Aorta (tissue), 5 donors: ENCODE data around the gene SPACA9. TPM values are rescaled to one million over a fixed set of nuclear protein-coding genes. Genes with fewer than 3 reads are reported as not detected.

Experiments used
- ATAC-seq: fragments of 200-7000 bp; cut with Tn5 transposase; one replicate; pipeline ENCODE4 v1.9.1; 2022; ENCODE audit warnings: moderate library complexity; ENCODE audit not compliant: low FRiP score
- DNase-seq, 2 donors: peaks; one replicate each; pipeline ENCODE4 v3.0.0-alpha.2; 2020
- H3K27ac ChIP-seq, 2 donors: one replicate each; pipeline ENCODE4 v1.5.1; 2013; ENCODE audit warnings: low read length in 2 of 2, mild to moderate bottlenecking in 2 of 2, moderate library complexity in 2 of 2, control low read depth in 1 of 2, inconsistent platforms in 1 of 2, low read depth in 1 of 2
- H3K27me3 ChIP-seq, 2 donors: one replicate each; pipeline ENCODE4 v1.6.1; 2013; ENCODE audit warnings: control low read depth in 1 of 2, low read length in 1 of 2, mild to moderate bottlenecking in 1 of 2, moderate library complexity in 1 of 2; ENCODE audit not compliant: insufficient read depth in 2 of 2, control insufficient read depth in 1 of 2
- H3K36me3 ChIP-seq, 2 donors: one replicate each; pipeline ENCODE4 v1.6.1; 2013; ENCODE audit warnings: control low read depth in 1 of 2, low read length in 1 of 2, mild to moderate bottlenecking in 1 of 2; ENCODE audit not compliant: insufficient read depth in 2 of 2, control insufficient read depth in 1 of 2
- H3K4me1 ChIP-seq, 2 donors: one replicate each; pipeline ENCODE4 v1.6.1; 2013; ENCODE audit warnings: low read length in 2 of 2, control low read depth in 1 of 2, mild to moderate bottlenecking in 1 of 2, moderate library complexity in 1 of 2; ENCODE audit not compliant: insufficient read depth in 2 of 2, control insufficient read depth in 1 of 2
- H3K4me3 ChIP-seq, 2 donors: one replicate each; pipeline ENCODE4 v1.5.1; 2013; ENCODE audit warnings: low read length in 2 of 2, control low read depth in 1 of 2, mild to moderate bottlenecking in 1 of 2
- H3K9me3 ChIP-seq: one replicate; pipeline ENCODE4 v1.6.1; 2013; ENCODE audit warnings: mild to moderate bottlenecking, low read length; ENCODE audit not compliant: control insufficient read depth
- WGBS, 2 donors: extraction: QIAGEN DNeasy Blood & Tissue Kit; methylation state at CpG; one replicate each; pipeline ENCODE4 v1.1.7; 2013; 5-methylcytosine and 5-hydroxymethylcytosine counted together
- intact Hi-C, 2 donors: fragments of 100-400 bp; cut with DNase I; formaldehyde crosslinking; loops; one replicate each; pipeline versions ENCODE4 v1.14.2 to v1.15.0; 2022
- polyA plus RNA-seq, 2 donors: library from polyadenylated mRNA; stranded (reverse); fragments of 200-250 nt; gene quantifications; one replicate each; pipeline ENCODE4 v1.2.3, GENCODE V29; 2013
- total RNA-seq, 2 donors: library from RNA; stranded (reverse); fragmentation: NEBNext Ultra II Directional; extraction: Animal tissue kit (Norgen Biotek cat#: 25700); gene quantifications; one replicate each; pipeline ENCODE4 v1.2.1, GENCODE V29; 2021
- donor health status: healthy with polysubstance abuse.
- donor health status: Bipolar disorder and iron deficiency.
- donor health status: DM: no; HTN: no; CAD: no.
- donor health status: DM: no; HTN: no; CAD: no.
- donor health status: DM: yes; HTN: yes; CAD: no.

SPACA9 gene
- total and polyA plus RNA-seq, 4 donors, result 2.3 to 7.9 (median 5.1) TPM

DNA sequence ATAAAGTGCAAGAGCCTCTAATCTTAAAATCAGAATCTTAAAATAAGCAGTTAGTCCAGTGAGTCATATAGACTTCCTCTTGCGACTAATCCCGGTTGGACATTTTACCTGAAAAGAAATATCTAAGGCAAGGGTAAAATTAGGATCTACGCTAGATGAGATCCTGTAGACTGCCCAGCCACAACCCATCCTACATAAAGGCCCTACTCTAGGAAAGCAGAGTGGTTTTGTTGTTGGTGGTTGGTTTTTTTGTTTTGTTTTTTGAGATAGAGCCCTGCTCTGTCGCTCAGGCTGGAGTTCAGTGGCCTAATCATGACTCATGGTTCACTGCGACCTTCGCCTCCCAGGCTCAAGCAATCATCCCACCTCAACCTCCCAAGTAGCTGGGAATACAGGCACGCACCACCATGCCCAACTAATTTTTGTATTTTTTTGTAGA, 58.8 kb downstream of the SPACA9 start:
- H3K27ac ChIP-seq, result no peak overlapping the region
- WGBS, 2 donors, result 93% methylated on average over 7 of the region's 7 CpGs
- no peak for ATAC-seq

DNA sequence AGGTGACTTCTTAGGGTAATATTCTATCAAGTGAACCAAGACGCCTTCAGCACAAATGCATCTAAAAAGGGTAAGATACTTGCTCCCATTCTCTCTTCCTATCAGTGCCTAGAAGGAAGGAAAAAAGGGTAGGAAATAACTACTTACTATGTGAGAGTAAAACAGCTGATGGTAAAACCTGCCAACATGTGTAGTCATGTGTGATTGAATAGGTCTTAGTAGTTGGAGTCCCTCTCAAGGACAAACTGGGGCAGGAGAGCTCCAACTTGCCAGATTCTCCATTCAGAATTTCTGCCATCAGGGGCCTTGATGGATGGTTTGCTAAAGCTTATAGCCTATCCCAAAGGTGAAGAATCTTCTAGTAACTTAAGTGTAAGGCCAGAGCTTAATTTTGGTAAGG, 60.5 kb downstream of the SPACA9 start:
- intact Hi-C loops, result no loop called here
- 90 to 92% methylated on average over 1 of the region's 1 CpG for WGBS, 2 donors
- Histone ChIP-seq H3K9me3 (no peaks in the 10 kb centered on the region), H3K4me3 (no peak overlapping the region), H3K36me3 (peaks cover 0 to 4% of the 10 kb centered on the region in 2 donors), H3K27ac (no peak overlapping the region), H3K4me1 (no peaks in the 10 kb centered on the region), H3K27me3 (no peaks in the 10 kb centered on the region)
- ATAC-seq (no peak), DNase-seq (no peak)

More for the DNA sequence above, 58.8 kb downstream of the SPACA9 start:
- H3K9me3 ChIP-seq, result no peaks in the 10 kb centered on the region
- no peaks in the 10 kb centered on the region for H3K4me1 ChIP-seq
- H3K4me3 ChIP-seq, result no peak overlapping the region
- no peak for DNase-seq
- intact Hi-C loops, result no loop called here
- H3K27me3 ChIP-seq, result no peaks in the 10 kb centered on the region
- peaks cover 0 to 5% of the 10 kb centered on the region in 2 donors for H3K36me3 ChIP-seq

Other genes with a start within 250 kb of the SPACA9 start
- 10 to 100 TPM in 1 of 2 donors, 1 to 10 TPM in 1; 7.8 to 13.3 TPM for gene DDX31, start 208.9 kb upstream of the SPACA9 start, total RNA-seq
- 10 to 100 TPM in 1 of 2 donors, 1 to 10 TPM in 1; 2.8 to 14.1 TPM for gene DDX31, start 208.9 kb upstream of the SPACA9 start, polyA plus RNA-seq
- 10 to 100 TPM in 1 of 2 donors, 1 to 10 TPM in 1; 8.2 to 12.1 TPM for gene GTF3C4, start 208.4 kb upstream of the SPACA9 start, total RNA-seq
- gene GTF3C4, start 208.4 kb upstream of the SPACA9 start, polyA plus RNA-seq, result 1 to 10 TPM; 2.5 to 3.3 TPM
- under 1 TPM; 0.71 to 0.72 TPM for gene AK8, start 614 bp upstream of the SPACA9 start, total RNA-seq
- gene AK8, start 614 bp upstream of the SPACA9 start, polyA plus RNA-seq, result under 1 TPM in 1 of 2 donors, not detected in 1; 0.38 TPM
- 10 to 100 TPM; 37.4 to 61.3 TPM for gene TSC1, start 65.7 kb downstream of the SPACA9 start, total RNA-seq
- gene TSC1, start 65.7 kb downstream of the SPACA9 start, polyA plus RNA-seq, result 10 to 100 TPM in 1 of 2 donors, 1 to 10 TPM in 1; 8.9 to 22.9 TPM
- gene GFI1B, start 99.8 kb downstream of the SPACA9 start, total RNA-seq, result not detected
- gene GFI1B, start 99.8 kb downstream of the SPACA9 start, polyA plus RNA-seq, result not detected
- gene GTF3C5, start 152.1 kb downstream of the SPACA9 start, total RNA-seq, result 10 to 100 TPM; 35.6 to 42.9 TPM
- 10 to 100 TPM; 17.8 to 91.6 TPM for gene GTF3C5, start 152.1 kb downstream of the SPACA9 start, polyA plus RNA-seq
- 1 to 10 TPM; 3.6 to 4.5 TPM for gene CEL, start 183.1 kb downstream of the SPACA9 start, total RNA-seq
- 1 to 10 TPM; 1.5 to 3.9 TPM for gene CEL, start 183.1 kb downstream of the SPACA9 start, polyA plus RNA-seq
- 10 to 100 TPM; 32.7 to 61.2 TPM for gene RALGDS, start 242.3 kb downstream of the SPACA9 start, total RNA-seq
- 10 to 100 TPM; 19.4 to 20.0 TPM for gene RALGDS, start 242.3 kb downstream of the SPACA9 start, polyA plus RNA-seq